GM12873 (cell line): Measurements from ENCODE around the gene BCL2.

Source experiments
- TF ChIP-seq, protein P1 (sequence below): IDR thresholded peaks from 2 replicates; pipeline ENCODE4 v1.5.1; 2012; ENCODE audit warnings: low read depth, mild to moderate bottlenecking, moderate library complexity, low read length, control low read depth; ENCODE audit not compliant: insufficient read depth; ENCODE audit errors: missing control alignments

The BCL2 gene

DNA sequence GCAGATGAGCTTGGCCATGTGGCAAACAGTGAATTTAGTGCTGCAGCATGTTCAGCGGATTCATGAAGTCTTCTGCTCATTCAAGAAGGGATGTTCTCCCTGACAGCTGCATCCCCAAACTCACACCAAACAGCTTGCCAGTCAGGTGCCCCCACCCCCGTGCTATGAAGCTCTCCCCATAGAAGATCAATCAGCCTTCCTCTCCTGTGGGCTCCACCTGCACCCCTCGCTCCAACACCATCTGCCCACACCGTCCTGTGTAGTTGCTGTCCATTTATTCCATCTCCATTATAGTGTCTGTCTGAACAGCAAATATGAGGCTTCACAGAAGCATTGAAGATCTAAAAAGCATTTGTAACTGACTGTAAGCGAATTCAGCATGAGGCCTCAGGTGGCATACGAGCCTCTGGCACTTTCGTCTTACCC is 218.9 kb downstream of the BCL2 start:
- TF ChIP-seq, protein P1, sequence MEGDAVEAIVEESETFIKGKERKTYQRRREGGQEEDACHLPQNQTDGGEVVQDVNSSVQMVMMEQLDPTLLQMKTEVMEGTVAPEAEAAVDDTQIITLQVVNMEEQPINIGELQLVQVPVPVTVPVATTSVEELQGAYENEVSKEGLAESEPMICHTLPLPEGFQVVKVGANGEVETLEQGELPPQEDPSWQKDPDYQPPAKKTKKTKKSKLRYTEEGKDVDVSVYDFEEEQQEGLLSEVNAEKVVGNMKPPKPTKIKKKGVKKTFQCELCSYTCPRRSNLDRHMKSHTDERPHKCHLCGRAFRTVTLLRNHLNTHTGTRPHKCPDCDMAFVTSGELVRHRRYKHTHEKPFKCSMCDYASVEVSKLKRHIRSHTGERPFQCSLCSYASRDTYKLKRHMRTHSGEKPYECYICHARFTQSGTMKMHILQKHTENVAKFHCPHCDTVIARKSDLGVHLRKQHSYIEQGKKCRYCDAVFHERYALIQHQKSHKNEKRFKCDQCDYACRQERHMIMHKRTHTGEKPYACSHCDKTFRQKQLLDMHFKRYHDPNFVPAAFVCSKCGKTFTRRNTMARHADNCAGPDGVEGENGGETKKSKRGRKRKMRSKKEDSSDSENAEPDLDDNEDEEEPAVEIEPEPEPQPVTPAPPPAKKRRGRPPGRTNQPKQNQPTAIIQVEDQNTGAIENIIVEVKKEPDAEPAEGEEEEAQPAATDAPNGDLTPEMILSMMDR, result no peak

DNA sequence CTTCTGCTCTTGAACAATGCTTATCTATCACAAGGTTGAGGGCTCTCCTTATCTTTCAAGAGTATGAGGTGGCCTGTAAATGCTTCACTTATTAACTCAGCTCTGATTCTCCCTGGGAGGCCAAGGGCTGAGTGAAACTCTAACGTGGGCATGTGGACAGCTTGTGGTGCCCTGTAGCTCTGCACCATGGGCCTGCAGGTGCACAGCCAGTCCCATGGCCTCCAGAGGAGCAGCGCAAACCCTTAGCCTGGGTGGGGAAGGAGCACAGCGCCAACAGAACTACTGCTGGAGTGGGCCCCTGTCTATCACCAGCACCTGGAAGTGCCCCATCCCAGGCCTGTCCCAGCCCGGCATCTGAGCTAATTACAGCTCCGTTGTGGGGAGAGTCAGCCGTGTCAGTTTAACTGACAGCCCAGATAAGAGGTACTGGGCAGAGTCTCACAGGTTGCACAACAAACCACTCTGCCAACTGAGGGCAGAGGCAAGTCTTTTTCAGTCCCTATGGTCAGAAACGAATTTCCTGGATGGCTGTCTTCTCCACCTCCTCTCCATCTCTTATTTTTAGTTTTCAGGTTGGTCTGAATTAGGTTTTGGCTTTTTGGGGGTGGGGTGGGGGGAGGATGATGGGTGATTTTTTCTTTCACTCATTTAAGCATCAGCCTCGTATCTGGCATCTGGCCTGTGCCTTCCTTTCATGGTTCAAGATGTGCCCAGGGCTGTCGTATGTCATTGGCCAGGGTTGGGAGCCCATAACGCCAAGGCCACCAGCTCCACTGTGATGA is 219.5 kb downstream of the BCL2 start:
- TF ChIP-seq, protein P1, result no peak

DNA sequence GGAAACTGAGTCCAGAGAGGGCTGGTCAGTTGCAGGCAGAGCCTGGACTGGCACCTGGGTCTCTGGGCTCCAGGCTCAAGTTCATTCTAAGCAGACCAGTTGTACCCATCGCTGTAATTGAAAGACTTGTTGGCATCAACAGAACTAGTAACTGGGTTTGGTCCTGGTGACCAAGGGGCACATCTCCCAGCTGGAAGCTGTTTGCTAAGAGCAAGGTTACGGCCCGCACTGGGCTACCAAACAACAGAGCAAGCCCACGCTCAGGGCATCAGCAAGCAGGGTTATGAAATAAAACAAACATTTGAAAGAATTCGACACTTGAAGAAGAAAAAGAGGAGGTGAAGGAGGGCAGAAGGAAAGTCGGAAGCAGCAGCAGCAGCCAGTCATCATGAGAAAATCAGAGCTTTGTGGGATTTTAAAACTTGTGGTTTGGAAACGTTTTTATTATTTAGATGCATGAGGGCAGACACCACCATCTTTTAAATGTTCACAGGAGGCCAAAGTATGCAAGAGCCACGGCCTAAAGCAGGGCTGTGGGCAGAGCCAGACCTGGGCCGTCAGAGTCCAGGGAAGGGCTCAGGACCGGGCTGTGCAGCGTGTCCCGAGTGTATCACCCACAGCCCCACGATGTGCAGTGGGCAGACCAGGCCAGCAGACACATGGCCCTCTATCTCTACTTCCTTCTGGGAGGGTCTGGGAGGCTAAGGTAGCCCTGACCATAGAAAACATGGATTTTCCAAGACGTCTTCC is 220.3 kb downstream of the BCL2 start:
- TF ChIP-seq, protein P1, result no peak

DNA sequence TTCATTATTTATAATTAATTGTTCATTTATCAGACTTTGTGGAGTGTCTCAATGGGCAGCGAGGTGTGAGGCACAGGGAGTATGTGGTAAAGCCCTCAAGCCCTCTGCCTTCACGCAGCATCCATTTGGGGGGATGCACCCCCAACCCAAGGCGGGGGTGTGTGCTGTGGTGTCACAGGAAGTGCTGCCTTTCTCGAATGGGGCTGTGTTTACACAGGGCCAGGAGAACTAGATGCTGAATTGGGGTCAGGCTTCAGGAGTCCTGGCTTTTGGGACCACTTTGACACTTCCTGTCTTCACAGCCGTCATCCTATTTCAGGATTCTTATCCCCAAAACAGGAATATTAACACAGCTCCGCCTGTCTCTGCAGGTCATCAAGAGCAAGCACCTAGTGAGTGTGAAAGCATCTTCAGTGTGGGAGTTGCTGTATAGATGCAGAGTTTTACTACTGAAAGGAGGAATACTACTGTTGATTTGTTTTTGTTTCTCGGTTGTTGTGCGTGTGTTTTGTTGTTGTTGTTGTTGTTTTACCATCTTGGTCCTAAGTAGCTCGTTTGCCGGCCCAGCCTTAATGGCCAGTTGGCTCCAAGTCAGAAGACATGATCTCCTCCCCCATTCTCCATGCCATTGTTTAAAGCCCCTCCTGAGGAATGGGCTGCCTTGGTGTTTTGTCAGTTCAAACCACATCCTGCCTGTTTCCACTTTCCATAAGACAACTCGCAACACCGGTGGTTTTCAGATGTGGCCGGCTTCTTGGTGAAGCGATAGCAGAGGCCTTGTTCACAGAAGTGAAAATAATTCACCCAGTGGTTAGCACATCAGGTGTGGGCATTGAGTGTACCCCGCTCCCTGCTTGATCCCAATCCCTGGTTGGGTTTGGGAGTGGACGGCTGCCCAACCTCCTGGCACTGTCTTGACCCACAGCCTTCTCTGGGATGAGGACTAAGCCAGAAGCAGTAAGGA is 221.3 kb downstream of the BCL2 start:
- TF ChIP-seq, protein P1, result no peak

DNA sequence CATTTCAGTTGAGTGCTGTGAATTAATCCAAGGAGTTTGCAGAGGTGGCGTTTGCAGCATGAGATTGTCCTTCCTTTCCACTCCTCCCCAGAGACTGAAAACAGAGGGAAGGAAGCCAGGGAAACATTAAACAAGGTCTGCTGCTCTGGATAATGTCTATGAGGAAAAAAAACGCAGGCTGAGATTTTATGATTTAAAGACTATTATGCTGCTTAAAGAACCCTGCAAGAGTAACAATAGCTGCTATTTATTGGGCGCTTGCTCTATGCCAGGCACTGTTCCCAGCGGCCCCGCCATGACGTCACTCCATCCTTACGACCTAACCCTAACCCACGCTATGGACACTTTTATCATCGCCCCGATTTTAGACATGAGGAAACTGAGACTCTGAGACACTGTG is 222.4 kb downstream of the BCL2 start:
- TF ChIP-seq, protein P1, result no peak

DNA sequence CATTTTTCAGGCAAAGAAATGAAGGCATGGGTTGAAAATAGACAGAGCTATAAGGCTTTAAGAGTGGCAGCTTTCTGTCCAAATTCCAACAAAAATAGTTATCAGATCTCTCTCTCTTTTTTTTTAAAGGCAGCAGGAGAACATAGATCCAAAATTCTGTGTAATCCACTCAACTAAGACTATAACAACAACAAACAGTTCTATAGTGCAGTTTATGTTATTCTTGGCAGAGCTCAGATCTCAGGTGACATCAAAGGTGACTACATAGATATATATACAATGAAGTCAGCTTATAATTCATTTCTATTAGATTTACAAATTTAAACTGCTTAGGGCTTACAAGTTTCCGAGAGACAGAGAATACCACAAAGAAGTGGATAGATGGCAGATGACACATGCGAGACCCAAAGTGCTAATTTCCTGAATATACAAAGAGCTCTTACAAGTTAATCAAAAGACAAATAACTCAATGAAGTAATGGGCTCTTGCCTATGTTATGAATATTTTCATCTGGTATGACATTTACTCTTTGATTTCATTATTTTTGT is 223.2 kb downstream of the BCL2 start:
- TF ChIP-seq, protein P1, result no peak
